Measurements from ENCODE around the gene CD81.

Gene CD81

GRCh38 chr11:2377511-2378443 lies 667 bp downstream of the CD81 start:
- no peak for DNase-seq

GRCh38 chr11:2378527-2379210 lies 1.6 kb downstream of the CD81 start:
- no peak for DNase-seq

DNA sequence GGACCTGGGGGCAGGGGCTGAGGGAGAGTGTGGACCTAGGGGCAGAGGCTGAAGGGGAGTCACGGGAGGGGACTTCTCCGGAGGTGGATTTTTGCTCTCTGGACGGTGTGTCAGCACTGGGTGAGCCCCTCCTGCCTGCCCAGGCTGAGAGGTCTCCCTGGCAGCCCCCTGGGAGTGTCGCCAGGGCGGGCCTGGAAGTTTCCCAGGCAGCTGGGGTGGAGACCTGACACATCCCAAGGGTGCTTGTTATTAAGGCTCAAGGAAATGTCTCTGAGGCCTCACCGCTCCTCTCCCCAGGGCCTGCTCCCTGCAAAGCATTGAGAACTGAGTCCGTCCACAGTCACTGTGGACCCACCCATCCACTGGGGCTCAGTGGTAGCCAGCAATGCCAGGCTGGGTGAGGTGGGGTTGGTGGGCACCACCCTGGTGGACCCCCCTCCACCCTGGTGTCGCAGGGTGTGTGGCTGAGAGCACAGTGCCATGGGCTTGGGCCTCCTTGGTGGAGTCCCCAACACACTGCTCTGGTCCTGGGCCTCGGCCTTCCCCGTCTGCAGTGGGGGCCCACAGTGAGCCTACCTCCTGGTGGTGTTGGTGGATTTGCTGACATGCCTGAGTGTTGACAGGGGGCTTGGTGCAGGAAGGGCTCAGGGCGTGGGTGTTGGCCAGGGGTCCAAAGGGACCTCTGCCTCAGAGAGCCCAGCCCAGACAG lies 2.5 kb downstream of the CD81 start:
- DNase-seq = no peak

DNA sequence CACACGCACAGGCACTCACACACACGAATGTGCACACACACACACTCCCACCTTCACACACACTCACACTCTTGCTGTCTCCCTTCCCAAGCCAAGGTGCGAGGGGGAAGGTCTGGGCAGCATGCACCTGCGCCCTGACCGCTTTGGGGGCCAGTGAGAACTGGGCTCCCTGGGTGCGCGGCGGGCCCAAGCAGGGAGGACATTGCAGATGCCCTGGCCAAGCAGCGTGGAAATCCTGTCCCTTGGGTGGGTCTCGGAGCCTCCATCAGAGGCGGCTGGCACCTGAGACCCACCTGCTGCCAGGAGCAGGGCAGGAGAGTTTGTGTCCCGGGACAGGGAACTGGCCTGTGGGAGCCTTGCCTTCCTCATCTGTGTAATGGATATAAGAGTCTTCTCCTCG lies 3.3 kb downstream of the CD81 start:
- no peak for DNase-seq

GRCh38 chr11:2380807-2381350 lies 3.8 kb downstream of the CD81 start:
- no peak for DNase-seq

DNA sequence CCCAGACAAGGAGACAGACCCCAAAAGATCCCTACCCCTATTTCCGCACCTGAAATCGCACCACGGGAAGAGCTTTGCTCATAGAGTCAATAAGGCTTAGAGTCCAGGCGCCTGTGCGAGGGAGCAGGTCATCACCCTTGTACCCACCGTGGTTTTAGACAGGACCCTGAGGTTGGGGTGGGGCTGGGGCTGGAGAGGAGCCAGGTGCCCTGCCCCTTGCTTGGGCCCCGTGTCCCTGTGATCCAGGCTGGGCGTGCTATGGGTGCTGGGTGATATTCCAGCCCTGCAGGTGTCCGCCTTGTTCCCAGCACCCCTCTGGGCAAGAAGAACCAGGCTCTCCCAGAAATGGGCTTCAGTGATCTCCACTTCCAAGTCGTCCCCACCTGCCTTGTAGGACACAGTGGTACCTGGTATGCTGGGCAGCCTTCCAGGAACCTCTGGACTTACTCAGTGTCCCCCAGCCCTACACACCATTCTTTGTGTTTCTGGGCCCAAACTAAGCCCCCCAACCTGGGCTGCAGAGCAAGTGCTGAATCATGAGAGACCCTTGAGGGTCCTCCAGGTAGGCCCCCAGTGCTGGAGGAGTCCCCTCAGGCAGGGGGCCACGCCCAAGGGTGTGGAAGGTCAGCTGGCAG lies 4.5 kb downstream of the CD81 start:
- no peak for DNase-seq

GRCh38 chr11:2382129-2382517 lies 5.0 kb downstream of the CD81 start:
- no peak for DNase-seq

GRCh38 chr11:2382936-2383851 lies 6.1 kb downstream of the CD81 start:
- DNase-seq = no peak

DNA sequence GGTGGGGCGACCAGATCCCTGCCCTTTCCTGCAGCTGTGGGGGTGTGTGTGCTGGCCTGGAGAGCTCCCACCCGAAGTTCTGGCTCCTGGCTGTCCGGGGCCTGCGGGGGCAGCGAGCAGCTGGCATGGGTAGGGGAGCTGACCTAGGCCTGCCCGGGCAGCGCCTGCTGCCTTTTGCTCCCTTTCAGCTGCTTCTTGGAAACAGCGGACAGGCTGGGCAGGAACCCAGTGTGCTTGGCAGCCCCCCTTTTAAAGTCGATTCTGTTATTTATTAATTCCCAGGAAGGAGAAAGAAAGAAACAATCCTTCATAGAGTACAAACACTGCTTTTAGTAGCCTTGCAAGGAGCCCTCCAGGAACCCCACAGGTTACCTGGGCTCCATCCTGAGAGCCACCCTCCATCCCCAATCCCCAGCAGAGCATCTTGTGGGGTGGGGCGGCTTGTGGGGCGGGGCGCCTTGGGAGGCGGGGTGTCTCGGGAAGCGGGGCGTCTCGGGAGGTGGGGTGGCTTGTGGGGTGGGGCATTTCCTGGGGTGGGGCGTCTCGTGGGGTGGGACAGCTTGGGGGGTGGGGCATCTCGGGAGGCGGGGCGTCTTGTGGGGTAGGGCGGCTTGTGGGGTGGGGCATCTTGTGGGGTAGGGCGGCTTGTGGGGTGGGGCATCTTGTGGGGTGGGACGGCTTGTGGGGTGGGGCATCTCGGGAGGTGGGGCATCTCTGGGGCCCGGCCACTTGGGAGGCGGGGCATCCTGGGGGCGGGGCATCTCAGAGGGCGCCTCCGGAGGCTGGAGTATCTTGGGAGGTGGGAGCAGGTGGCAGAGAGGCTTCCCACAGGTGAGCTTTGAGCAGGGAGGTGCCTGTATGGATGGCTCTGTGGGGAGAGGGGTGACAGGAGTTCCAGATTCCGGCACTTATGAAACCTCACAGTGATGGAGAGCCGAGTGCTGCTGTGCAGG lies 7.0 kb downstream of the CD81 start:
- peak; percentile 49 for DNase-seq

GRCh38 chr11:2385156-2386151 lies 8.3 kb downstream of the CD81 start:
- no peak for DNase-seq

GRCh38 chr11:2386591-2386990 lies 9.5 kb downstream of the CD81 start:
- DNase-seq = no peak

- DNase-seq = no peak
These were observed 10.3 kb downstream of the CD81 start for GRCh38 chr11:2387266-2387987.

DNA sequence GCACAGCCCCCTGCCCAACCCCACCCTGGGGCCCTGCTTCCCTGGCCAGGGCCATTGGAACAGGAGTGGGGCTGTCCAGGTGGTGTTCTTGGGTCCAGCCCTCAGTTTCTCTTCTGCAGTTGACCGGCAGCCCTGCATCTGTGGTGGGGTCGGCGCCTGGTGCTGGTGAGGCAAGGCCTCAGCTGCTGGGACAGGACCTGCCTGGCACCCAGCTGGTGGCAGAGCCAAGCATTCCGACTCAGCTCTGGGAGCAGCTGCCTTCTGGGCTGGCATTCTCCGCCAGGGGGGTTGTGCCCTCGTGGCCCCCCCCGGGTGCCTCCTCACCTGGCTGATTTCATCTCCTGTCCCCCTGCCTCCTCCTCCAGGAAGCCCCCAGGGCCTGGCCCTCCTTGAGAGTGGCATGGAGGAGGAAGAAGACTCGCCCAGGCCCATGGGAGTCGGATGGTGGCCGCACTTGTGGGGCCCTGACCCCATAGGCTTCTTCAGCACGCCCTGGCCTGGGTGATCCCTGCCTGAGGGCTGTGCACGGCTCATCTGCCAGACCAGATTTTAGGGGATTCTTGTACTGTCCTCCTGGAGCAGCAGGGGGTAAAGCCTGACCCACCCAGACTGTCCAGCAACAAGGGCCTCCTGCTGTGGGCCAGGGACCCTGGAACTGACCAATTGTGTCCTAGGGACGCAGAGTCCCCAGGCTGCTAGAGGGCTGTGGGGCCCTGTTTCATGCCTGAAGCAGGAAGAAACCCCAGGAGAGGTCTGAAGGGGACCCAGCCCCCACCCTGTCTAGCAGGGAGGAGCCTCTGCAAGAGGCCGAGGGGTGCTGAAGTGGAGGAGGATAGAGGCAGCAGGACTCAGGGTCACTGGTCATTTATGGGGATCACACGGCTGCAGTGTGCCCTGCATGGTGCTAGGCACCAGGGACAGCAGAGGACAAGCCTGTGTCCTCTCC lies 11.6 kb downstream of the CD81 start:
- no peak for DNase-seq

GRCh38 chr11:2389377-2390026 lies 12.4 kb downstream of the CD81 start:
- DNase-seq = no peak

DNA sequence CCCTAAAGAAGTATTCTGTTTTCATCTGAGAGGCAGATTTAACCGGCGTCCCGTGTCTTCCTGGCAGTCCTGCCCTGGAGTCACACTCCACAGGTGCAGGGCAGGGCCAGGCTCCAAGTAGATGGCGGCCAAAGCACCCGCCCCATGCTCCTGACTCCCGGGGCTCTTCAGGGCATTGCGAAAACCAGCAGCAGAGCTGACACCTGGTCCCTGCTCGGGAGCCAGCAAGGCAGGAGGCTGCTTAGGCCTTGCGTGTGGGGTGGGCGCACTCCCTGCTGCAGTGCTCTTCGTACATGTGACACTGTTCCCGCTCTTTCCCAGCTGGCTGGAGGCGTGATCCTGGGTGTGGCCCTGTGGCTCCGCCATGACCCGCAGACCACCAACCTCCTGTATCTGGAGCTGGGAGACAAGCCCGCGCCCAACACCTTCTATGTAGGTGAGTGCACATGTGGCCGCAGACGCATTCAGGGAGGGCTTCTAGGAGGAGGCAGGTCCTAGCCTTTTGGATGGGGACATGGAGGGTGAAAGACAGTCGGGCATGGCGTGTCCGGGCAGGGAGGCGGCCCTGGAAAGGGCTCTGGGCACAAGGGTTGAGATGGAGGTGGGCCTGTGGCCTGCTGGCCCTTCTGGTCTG lies 13.1 kb downstream of the CD81 start:
- DNase-seq = no peak

DNA sequence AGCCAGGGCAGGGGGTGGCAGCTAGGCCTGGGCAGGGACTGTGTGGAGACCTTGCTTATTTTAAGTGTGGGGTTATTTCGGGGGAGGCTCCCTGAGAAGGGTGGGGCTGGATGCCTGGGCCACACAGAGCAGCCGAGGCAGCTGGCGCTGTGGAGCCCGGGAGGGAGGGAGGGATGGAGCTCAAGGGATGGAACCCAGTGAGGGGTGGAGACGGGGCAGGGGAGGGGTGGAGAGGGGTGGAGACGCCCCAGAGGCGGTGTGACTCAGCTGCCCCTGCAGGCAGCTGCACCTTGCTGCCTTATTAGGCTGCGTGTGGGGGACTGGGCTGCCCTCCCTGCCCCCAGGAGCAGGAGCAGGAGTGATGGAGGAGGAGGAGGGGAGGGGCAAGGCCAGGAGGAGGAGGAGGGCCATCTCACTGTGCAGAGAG lies 13.6 kb downstream of the CD81 start:
- DNase-seq = peak; percentile 90

Data from NCI-H226 (cell line).